GM19238 (cell line): ENCODE results near the gene IFT80.
"Not testable (repeated sequence)": the region's sequence is repeated elsewhere in the genome, so short reads cannot be mapped to it uniquely, and the experiment has no call there.

Source experiments
- DNase-seq: peaks from one replicate; pipeline ENCODE4 v3.0.0; 2011; ENCODE audit warnings: low spot score; ENCODE audit not compliant: insufficient read length

The IFT80 gene

GRCh38 chr3:160365869-160366522, 33.0 kb downstream of the IFT80 start:
- DNase-seq, result no peak

GRCh38 chr3:160362896-160363295, 36.1 kb downstream of the IFT80 start:
- DNase-seq, result not testable (repeated sequence)

GRCh38 chr3:160355826-160356225, 43.2 kb downstream of the IFT80 start:
- no peak for DNase-seq

DNA sequence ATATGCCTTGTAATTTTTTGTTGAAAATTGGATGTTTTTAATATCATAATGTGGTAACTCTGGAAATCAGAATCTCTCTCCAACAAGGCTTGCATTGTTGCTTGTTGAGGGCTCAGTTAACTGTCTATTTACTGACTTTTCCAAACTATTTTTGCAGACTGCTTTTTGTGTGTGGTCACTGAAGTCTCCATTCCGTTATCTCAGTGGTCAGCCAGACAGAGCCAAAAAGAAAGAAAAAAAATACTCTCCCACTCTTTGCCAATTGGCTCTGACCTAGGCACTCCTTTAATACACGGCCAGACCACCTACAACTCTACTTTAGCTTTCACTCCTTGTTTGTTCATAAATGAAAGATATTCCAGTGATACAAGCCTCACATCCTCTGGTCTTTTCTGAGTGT, 52.5 kb downstream of the IFT80 start:
- DNase-seq, result no peak

GRCh38 chr3:160343132-160343531, 55.9 kb downstream of the IFT80 start:
- DNase-seq, result no peak

DNA sequence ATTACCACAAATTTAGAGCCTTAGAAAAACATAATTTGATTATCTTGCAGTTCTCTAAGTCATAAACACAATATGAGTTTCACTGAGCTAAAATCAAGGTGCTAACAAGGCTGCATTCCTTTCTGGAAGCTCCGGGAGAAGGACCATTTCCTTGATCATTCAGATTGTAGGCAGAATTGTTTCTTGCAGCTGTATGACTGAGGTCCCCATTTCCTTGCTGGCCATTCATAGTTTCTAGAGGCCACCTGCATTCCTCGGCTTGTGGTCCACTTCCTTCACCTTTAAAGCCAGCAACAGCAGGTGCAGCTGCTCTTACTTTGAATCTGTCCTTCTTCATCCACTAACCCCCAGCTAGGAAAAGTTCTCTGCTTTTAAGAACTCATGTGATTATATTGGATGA, 58.7 kb downstream of the IFT80 start:
- no peak for DNase-seq

- no peak for DNase-seq
These were observed 67.7 kb downstream of the IFT80 start for GRCh38 chr3:160331127-160331937.

DNA sequence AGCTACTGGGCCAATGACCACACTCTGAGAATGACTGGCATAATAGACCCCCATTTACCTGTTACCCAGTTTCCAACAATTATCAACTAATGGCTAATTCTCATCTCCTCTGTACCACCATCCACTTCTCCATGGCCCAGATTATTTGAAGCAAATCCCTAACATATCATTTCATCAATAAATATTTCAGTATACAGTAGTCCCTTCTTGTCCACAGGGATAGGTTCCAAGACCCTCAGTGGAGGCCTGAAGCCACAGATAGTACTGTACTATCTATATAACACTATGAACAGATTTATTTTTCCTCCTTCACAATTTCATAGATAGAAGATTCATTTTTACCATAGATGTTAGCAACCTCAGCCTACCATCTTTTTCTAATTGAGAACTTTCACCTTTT, 68.3 kb downstream of the IFT80 start:
- DNase-seq, result no peak

- no peak for DNase-seq
These were observed 68.9 kb downstream of the IFT80 start for GRCh38 chr3:160330109-160330508.

DNA sequence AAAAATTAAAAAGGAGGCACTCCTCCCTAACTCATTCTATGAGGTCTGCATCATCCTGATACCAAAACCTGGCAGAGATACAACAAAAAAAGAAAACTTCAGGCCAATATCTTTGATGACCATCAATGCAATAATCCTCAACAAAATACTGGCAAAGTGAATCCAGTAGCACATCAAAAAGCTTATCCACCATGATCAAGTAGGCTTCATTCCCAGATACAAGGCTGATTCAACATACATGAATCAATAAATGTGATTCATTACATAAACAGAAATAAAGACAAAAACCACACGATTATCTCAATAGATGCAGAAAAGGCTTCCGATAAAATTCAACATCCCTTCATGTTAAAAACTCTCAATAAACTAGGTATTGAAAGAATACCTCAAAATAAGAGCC, 72.7 kb downstream of the IFT80 start:
- not testable (repeated sequence) for DNase-seq

DNA sequence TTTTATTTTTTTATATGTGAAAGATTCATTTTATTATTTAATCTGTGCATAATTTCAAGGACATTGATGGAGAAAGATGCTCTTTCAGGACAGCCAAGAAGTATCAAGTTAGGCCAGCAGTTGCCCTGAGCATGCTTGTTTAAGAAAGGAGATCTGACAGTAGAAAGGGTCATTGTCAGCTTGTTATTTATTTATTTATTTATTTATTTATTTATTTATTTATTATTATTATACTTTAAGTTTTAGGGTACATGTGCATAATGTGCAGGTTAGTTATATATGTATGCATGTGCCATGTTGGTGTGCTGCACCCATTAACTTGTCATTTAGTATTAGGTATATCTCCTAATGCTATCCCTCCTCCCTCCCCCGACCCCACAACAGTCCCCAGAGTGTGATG, 77.2 kb downstream of the IFT80 start:
- not testable (repeated sequence) for DNase-seq

DNA sequence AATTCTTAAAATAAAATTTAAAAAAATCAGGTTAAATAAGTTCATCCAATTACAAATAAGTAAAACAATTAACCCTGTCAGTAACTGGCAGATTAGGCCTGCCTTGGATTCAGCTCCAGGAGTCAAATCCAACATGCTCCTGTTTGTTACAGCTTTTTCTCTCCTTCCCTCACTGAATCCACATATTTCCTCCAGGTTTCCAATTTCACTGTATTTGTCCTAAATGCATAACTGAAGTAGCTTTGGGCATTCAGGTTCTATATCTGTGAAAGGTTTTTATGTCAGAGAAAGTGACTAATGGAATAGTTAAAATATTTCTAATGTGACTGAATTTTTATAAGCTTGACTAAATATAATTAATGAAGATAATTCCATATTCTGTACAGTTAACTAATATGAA, 79.7 kb downstream of the IFT80 start:
- no peak for DNase-seq

DNA sequence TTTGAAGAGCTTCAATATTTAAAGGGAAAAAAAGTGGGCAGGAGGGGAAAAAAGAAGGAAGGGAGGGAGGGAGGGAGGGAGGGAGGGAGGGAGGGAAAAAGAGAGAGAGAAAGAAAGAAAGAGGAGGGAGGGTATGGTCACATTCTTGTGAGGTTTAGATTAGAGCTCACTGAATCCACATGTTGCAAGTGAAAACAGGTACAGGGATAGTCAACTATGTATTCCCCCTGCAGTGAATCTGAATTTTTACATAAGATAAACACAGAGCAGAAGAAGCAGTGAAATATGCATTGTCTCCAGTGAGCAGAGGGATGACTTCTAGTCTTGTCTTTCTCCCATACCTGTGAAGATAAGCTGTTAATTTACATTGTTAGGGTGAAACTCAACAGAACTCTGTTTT, 84.0 kb downstream of the IFT80 start:
- no peak for DNase-seq

GRCh38 chr3:160312014-160312624, 86.9 kb downstream of the IFT80 start:
- DNase-seq, result no peak

DNA sequence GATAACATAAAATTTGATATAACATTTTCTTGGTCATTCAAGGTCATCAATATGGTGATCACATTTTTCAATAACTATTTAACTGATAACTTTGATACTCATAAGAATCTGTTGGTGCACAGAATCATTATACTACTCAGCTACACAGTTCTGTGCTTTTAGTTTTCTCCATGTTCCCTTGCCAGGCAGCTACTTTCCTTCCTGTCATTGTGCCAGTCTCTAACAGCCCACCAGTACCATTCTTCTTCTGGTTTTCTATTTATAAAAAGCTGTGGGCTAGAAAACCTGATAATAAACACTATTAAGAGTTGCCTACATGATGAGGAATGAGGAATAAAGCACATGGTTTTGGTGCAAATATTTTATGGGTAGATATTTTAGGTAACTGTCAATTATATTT, 96.2 kb downstream of the IFT80 start:
- no peak for DNase-seq

DNA sequence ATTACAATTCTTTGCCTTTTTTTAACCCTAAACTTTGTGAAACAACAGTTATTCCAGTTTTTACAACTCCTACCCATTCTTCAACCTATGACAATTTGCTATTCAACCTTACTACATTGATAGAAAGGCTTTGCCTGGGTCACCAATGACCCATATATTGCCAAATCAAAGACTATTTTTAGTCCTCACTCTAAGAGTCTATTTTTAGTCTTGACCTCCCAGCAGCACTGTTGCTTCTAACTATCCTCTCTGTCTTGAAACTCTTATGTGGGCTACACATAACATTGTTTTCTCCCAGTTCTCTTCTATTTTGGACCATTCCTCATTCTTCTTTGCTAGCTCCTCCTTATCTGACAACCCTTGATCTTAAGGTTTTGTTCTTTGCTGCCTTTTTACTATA, 102.4 kb downstream of the IFT80 start:
- no peak for DNase-seq

DNA sequence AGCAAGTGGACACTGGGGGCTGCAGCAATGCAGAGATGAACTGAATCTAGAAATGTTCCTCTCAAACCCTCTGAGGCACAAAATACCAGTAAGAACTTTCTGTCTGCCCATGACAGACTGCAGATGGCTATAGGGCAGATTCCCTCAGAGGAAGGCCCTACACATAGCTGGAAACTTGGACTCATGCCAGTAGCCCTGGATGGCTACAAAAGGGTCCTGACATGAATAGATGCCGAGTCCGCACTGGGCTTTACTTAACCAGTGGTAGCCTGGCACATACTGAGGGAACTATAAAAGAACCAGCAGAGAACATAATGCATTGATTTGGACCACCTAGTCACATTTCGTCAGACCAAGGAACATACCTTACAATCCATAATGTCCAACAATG, 107.1 kb downstream of the IFT80 start:
- no peak for DNase-seq

DNA sequence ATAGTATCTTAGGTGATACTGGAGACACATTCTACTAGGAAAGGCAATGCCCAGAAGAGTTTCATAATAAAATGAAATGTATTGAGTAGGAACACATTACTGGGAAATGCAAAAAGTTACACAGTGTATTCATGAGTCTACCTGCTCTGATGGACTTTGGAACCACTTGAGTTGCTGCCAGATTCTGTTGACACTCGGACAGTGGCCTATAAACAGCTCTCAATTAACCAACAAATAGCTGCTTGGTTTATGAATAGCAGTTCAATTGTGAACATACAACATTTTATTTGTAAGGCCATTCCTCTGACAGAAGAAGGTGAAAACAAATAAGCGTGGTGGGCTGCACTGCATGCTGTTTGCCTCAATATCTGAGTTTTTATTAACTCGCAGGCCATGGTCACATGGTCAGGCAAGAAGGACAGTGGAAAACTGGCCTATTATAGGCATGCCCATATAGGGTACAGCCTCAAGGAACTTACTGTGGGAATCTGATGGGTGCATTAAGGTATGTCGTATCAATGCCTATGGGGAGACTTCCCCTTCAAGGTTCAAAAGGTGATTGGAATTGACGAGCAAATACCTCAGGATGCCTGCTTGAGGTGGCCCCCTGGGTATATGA, 107.6 kb downstream of the IFT80 start:
- DNase-seq, result no peak

GRCh38 chr3:160287666-160288065, 111.4 kb downstream of the IFT80 start:
- DNase-seq, result no peak

DNA sequence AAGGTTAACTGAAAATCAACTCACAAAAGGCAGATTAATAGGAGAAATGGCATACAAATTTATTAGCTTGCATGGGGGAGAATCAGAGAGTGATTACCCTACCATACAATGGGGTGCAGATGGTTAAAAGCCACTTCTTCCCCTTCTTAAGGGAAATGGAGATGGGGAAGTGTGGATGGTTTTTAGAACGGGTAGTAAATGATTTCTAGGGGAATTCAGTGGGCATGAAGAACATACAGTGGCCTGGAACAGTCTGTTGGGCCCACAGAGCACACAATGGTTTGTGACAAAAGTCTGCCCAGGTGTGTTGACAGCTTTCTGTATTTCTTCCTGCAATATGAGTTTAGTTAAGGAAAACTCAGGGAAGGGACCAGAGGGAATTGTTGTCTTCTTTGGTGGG, 112.8 kb downstream of the IFT80 start:
- no peak for DNase-seq

DNA sequence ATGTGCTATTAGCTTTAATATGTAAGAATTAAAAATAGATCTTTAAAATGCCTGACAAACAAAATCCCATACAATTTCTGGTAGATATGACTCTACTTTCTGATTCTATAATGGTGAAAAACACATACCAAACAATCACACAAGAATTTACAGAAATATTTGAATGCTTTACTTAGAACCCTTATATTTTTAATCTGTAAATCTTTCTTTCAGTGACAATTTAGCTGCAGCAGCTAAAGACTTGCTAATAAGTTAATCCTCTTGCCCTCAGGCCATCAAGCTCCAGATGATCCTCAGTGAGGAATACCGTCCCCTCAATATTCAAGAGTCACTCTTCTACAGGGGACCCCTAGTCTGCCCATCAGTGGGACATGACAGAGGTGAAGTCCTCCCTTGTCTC, 118.2 kb downstream of the IFT80 start:
- DNase-seq, result no peak

- DNase-seq, result no peak
These were observed 119.4 kb downstream of the IFT80 start for GRCh38 chr3:160279657-160280056.
